GM12878 (cell line): Measurements from ENCODE around the gene KCNQ1. TPM values are rescaled to one million over a fixed set of nuclear protein-coding genes. Genes with fewer than 3 reads are reported as not detected.

Experiments used
- ATAC-seq: fragments of 200-7000 bp; cut with Tn5 transposase; 3 replicates; pipeline ENCODE4 v1.9.1; 2020; ENCODE audit warnings: mild to moderate bottlenecking, moderate library complexity
- BruUV-seq: library from RNA; stranded (reverse); fragments of 400-500 nt; replicated peaks from 2 replicates; lab custom pipeline; 2021; lab: Mats Ljungman, UMichigan
- CTCF ChIA-PET: fragments of 300-600 bp; sonication (Branson Sonifier 250); formaldehyde crosslinking; extraction: SDS; loops from one replicate; lab custom pipeline; 2021; ENCODE audit warnings: inconsistent platforms; lab: Yijun Ruan, JAX
- POLR2A ChIA-PET: fragments of 350-600 bp; formaldehyde crosslinking; extraction: SDS; loops from one replicate; lab custom pipeline; 2021; ENCODE audit warnings: inconsistent platforms; lab: Charles Lee
- RAD21 ChIA-PET: fragments of 300-600 bp; sonication (Branson Sonifier 250); formaldehyde crosslinking; loops from one replicate; lab custom pipeline; 2023; ENCODE audit warnings: antibody characterized with exemption; ENCODE audit not compliant: unreplicated experiment; lab: Charles Lee
- SMC1A ChIA-PET: fragments of 300-600 bp; sonication (Branson Sonifier 250); formaldehyde crosslinking; loops from one replicate; lab custom pipeline; 2023; ENCODE audit not compliant: unreplicated experiment, uncharacterized antibody; lab: Charles Lee
- DNase-seq: peaks from one replicate; pipeline ENCODE4 v3.0.0-alpha.2; 2011; ENCODE audit warnings: low read depth, low spot score
- FAIRE-seq: peaks from 3 replicates; lab custom pipeline; 2011; peaks lifted over from hg19 to GRCh38; lab: Jason Lieb, UNC
- H2AFZ ChIP-seq: 2 replicates; pipeline ENCODE4 v1.6.0; 2011; ENCODE audit warnings: low read depth, low read length, control low read depth; ENCODE audit not compliant: control insufficient read depth
- H3K27ac ChIP-seq: 2 replicates; pipeline ENCODE4 v1.5.1; 2011; ENCODE audit warnings: control low read depth; ENCODE audit not compliant: control insufficient read depth, insufficient read depth
- H3K27me3 ChIP-seq, 2 experiments: replicated peaks in 1 of 2; 2 replicates each; pipeline versions ENCODE4 v1.6.0 to v1.6.1; 2011; ENCODE audit warnings: low read length in 1 of 2; ENCODE audit not compliant: control insufficient read depth in 2 of 2, insufficient read depth in 2 of 2
- H3K36me3 ChIP-seq, 2 experiments: 2 replicates each; pipeline ENCODE4 v1.5.1; 2011; ENCODE audit warnings: low read length in 1 of 2; ENCODE audit not compliant: control insufficient read depth in 2 of 2, insufficient read depth in 2 of 2
- H3K4me1 ChIP-seq: 2 replicates; pipeline ENCODE4 v1.6.1; 2011; ENCODE audit warnings: mild to moderate bottlenecking, low read length, moderate library complexity, mixed read lengths; ENCODE audit not compliant: control insufficient read depth, insufficient read depth
- H3K4me2 ChIP-seq: 2 replicates; pipeline ENCODE4 v1.6.0; 2011; ENCODE audit warnings: control low read depth; ENCODE audit not compliant: control insufficient read depth, insufficient read depth
- H3K4me3 ChIP-seq: fragments of 200-600 bp; sonication (generic); 2 replicates; pipeline ENCODE4 v1.5.1; 2016
- H3K79me2 ChIP-seq: 2 replicates; pipeline ENCODE4 v1.6.0; 2011; ENCODE audit warnings: low read length; ENCODE audit not compliant: control insufficient read depth, insufficient read depth
- H3K9ac ChIP-seq: 2 replicates; pipeline ENCODE4 v1.8.0; 2011; ENCODE audit warnings: low read length, control low read depth, mixed read lengths; ENCODE audit not compliant: control insufficient read depth, insufficient read depth
- H3K9me3 ChIP-seq: replicated peaks from 3 replicates; pipeline ENCODE4 v1.5.1; 2011; ENCODE audit warnings: mild to moderate bottlenecking, low read length; ENCODE audit not compliant: control insufficient read depth, insufficient read depth
- H4K20me1 ChIP-seq: 2 replicates; pipeline ENCODE4 v1.6.0; 2011; ENCODE audit not compliant: control insufficient read depth, insufficient read depth
- CHD2 ChIP-seq: IDR thresholded peaks from 2 replicates; pipeline ENCODE4 v1.6.1; 2011; ENCODE audit warnings: low read depth, low read length, improper control_type of control experiment, borderline replicate concordance
- CHD4 ChIP-seq: fragments of 200-600 bp; sonication (generic); IDR thresholded peaks from 2 replicates; pipeline ENCODE4 v1.6.1; 2016; ENCODE audit warnings: mild to moderate bottlenecking
- CREB1 ChIP-seq: IDR thresholded peaks from 2 replicates; pipeline ENCODE4 v1.6.1; 2012; ENCODE audit warnings: low read depth, mild to moderate bottlenecking, inconsistent platforms
- CREM ChIP-seq: IDR thresholded peaks from 2 replicates; pipeline ENCODE4 v1.6.1; 2014; ENCODE audit warnings: antibody characterized with exemption, low read depth
- EED ChIP-seq: sonication (generic); IDR thresholded peaks from 2 replicates; pipeline ENCODE4 v1.6.1; 2016; ENCODE audit warnings: antibody characterized with exemption, low read depth
- GABPA ChIP-seq: IDR thresholded peaks from 2 replicates; pipeline ENCODE4 v1.6.1; 2014; ENCODE audit warnings: antibody characterized with exemption, low read depth, mild to moderate bottlenecking, inconsistent platforms
- KAT2A ChIP-seq: conservative IDR thresholded peaks from 2 replicates; pipeline ENCODE4 v1.6.1; 2011; ENCODE audit warnings: low read depth, low read length; ENCODE audit not compliant: control insufficient read depth
- PAX5 ChIP-seq: IDR thresholded peaks from 2 replicates; pipeline ENCODE4 v1.6.1; 2011; ENCODE audit warnings: low read depth, low read length, borderline replicate concordance
- PAX8 ChIP-seq: fragments of 450-650 bp; IDR thresholded peaks from 2 replicates; pipeline ENCODE4 v1.6.1; 2017; ENCODE audit warnings: mild to moderate bottlenecking, moderate library complexity
- RFX5 ChIP-seq: IDR thresholded peaks from 2 replicates; pipeline ENCODE4 v1.6.1; 2011; ENCODE audit warnings: low read depth, low read length, improper control_type of control experiment
- SMAD5 ChIP-seq: IDR thresholded peaks from 2 replicates; pipeline ENCODE4 v1.6.1; 2016; ENCODE audit warnings: antibody characterized with exemption, low read depth
- TCF7 ChIP-seq: IDR thresholded peaks from 2 replicates; pipeline ENCODE4 v1.6.1; 2014; ENCODE audit warnings: antibody characterized with exemption, borderline replicate concordance
- WRNIP1 ChIP-seq: IDR thresholded peaks from 2 replicates; pipeline ENCODE4 v1.6.1; 2011; ENCODE audit warnings: low read depth, low read length, improper control_type of control experiment, borderline replicate concordance
- ZNF217 ChIP-seq: fragments of 450-650 bp; IDR thresholded peaks from 2 replicates; pipeline ENCODE4 v1.6.1; 2017; ENCODE audit warnings: antibody characterized with exemption, mild to moderate bottlenecking
- WGBS: methylation state at CpG from one replicate; pipeline ENCODE4 v1.1.6; 2016; ENCODE audit warnings: low lambda C conversion rate; ENCODE audit not compliant: insufficient replicate concordance, insufficient coverage; ENCODE audit errors: missing lambda C conversion rate; 5-methylcytosine and 5-hydroxymethylcytosine counted together
- in situ Hi-C: fragments of 300-500 bp; cut with MboI; formaldehyde crosslinking; loops from 9 replicates; pipeline ENCODE4 v1.14.3; 2018; ENCODE audit warnings: mixed read lengths
- intact Hi-C: fragments of 100-400 bp; cut with micrococcal nuclease; formaldehyde crosslinking; loops from one replicate; pipeline ENCODE4 v1.14.2; 2022; ENCODE audit not compliant: unreplicated experiment
- polyA plus RNA-seq, 11 experiments: library from polyadenylated mRNA; depleted of rRNA in 4 of 11; unstranded in 6 of 11; stranded (reverse) in 5 of 11; fragments of >200 nt; fragmentation: Nextera tagmentation in 4 of 11; fragmentation: Illumina TruSeq in 1 of 11; extraction: Ambion mirVana in 4 of 11; extraction: Trizol in 1 of 11; gene quantifications; 1 replicate in 1 of 11; 2 replicates in 10 of 11; pipeline versions ENCODE4 v1.2.1 to v1.2.3, GENCODE V29; 2011 to 2016; ENCODE audit warnings: inconsistent platforms in 2 of 11, missing spikeins in 2 of 11, low read depth in 1 of 11
- total RNA-seq, 4 experiments: library from RNA; depleted of rRNA in 3 of 4; stranded (reverse); fragments of >200 nt in 3 of 4; fragmentation: Illumina TruSeq in 1 of 4; extraction: Trizol in 1 of 4; gene quantifications; 2 replicates each; pipeline versions ENCODE4 v1.2.1 to v1.2.3, GENCODE V29; 2013 to 2021
- TF ChIP-seq, protein P1 (sequence below): IDR thresholded peaks from 2 replicates; pipeline ENCODE4 v1.6.1; 2012; ENCODE audit warnings: low read depth, low read length, improper control_type of control experiment
- TF ChIP-seq, protein P2 (sequence below): fragments of 450-650 bp; IDR thresholded peaks from 2 replicates; pipeline ENCODE4 v1.6.1; 2016; ENCODE audit warnings: mild to moderate bottlenecking, moderate library complexity, borderline replicate concordance
- TF ChIP-seq, protein P3 (sequence below): fragments of 450-650 bp; IDR thresholded peaks from 2 replicates; pipeline ENCODE4 v1.6.1; 2016; ENCODE audit warnings: mild to moderate bottlenecking
- TF ChIP-seq, protein P4 (sequence below), 3 experiments: IDR thresholded peaks in 2 of 3; conservative IDR thresholded peaks in 1 of 3; 2 replicates each; pipeline ENCODE4 v1.5.1; 2011; ENCODE audit warnings: low read depth in 3 of 3, low read length in 3 of 3, mild to moderate bottlenecking in 3 of 3, control low read depth in 2 of 3, moderate library complexity in 2 of 3, inconsistent platforms in 1 of 3, mixed read lengths in 1 of 3; ENCODE audit not compliant: control insufficient read depth in 2 of 3, insufficient read depth in 1 of 3; ENCODE audit errors: extremely low read depth in 1 of 3

KCNQ1 gene
- total and polyA plus RNA-seq, 10 of the 15 experiments (the other 5 are each of a cell fraction or from before 2014, with no cell fraction given): 0.03 to 0.15 (median 0.12) TPM; not detected in 7

DNA sequence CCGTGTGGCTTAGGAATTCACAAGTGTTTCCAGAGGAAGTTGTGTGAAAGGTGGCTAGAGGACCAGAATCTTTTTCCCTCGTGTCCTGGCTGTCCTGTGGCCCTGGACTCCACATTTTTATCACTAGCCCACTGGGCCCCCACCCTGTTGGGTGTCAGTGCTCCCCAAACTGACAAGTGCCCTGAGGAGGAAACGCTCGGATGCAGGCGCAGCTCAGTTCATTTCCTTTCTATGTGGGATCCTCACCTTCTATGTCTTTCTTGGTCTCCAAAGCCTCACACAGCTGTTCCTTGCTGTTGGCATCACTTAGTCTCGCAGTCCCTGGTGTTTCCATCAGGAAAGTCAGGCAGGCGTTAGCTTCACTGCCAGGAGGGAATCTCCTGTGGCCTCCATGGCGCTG, 323.0 kb downstream of the KCNQ1 start:
- WGBS: 30% methylated on average over 8 of the region's 8 CpGs
- ChIA-PET SMC1A (interaction anchor here (0.6 kb wide), 1 partner anchor 550 kb away, joined by 4 read pairs; no protein-coding TSS in a partner anchor), RAD21 (no interaction called here), POLR2A (no interaction called here), CTCF (no interaction called here)
- ATAC-seq (no peak), DNase-seq (no peak), FAIRE-seq (no peak)
- Histone ChIP-seq H4K20me1 (no peaks in the 10 kb centered on the region), H3K4me1 (no peaks in the 10 kb centered on the region), H3K4me3 (no peak overlapping the region), H3K9ac (no peak overlapping the region), H3K79me2 (no peaks in the 10 kb centered on the region), H3K27me3 (no peaks in the 10 kb centered on the region), H3K36me3 (no peaks in the 10 kb centered on the region), H3K9me3 (no peaks in the 10 kb centered on the region; the same call in 2 of the 3 replicates), H2AFZ (no peak overlapping the region), H3K27ac (no peak overlapping the region), H3K4me2 (no peak overlapping the region)
- no TSS peak for BruUV-seq
- in situ Hi-C loops (no loop called here), intact Hi-C loops (no loop called here)
- TF ChIP-seq, protein P1, sequence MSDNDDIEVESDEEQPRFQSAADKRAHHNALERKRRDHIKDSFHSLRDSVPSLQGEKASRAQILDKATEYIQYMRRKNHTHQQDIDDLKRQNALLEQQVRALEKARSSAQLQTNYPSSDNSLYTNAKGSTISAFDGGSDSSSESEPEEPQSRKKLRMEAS: no peak
- TF ChIP-seq, protein P2, sequence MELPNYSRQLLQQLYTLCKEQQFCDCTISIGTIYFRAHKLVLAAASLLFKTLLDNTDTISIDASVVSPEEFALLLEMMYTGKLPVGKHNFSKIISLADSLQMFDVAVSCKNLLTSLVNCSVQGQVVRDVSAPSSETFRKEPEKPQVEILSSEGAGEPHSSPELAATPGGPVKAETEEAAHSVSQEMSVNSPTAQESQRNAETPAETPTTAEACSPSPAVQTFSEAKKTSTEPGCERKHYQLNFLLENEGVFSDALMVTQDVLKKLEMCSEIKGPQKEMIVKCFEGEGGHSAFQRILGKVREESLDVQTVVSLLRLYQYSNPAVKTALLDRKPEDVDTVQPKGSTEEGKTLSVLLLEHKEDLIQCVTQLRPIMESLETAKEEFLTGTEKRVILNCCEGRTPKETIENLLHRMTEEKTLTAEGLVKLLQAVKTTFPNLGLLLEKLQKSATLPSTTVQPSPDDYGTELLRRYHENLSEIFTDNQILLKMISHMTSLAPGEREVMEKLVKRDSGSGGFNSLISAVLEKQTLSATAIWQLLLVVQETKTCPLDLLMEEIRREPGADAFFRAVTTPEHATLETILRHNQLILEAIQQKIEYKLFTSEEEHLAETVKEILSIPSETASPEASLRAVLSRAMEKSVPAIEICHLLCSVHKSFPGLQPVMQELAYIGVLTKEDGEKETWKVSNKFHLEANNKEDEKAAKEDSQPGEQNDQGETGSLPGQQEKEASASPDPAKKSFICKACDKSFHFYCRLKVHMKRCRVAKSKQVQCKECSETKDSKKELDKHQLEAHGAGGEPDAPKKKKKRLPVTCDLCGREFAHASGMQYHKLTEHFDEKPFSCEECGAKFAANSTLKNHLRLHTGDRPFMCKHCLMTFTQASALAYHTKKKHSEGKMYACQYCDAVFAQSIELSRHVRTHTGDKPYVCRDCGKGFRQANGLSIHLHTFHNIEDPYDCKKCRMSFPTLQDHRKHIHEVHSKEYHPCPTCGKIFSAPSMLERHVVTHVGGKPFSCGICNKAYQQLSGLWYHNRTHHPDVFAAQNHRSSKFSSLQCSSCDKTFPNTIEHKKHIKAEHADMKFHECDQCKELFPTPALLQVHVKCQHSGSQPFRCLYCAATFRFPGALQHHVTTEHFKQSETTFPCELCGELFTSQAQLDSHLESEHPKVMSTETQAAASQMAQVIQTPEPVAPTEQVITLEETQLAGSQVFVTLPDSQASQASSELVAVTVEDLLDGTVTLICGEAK: no peak
- no peak for TF ChIP-seq WRNIP1
- no peak for TF ChIP-seq SMAD5
- no peak for TF ChIP-seq CHD4
- no peak for TF ChIP-seq GABPA
- no peak for TF ChIP-seq CHD2
- TF ChIP-seq PAX5: no peak
- TF ChIP-seq, protein P3, sequence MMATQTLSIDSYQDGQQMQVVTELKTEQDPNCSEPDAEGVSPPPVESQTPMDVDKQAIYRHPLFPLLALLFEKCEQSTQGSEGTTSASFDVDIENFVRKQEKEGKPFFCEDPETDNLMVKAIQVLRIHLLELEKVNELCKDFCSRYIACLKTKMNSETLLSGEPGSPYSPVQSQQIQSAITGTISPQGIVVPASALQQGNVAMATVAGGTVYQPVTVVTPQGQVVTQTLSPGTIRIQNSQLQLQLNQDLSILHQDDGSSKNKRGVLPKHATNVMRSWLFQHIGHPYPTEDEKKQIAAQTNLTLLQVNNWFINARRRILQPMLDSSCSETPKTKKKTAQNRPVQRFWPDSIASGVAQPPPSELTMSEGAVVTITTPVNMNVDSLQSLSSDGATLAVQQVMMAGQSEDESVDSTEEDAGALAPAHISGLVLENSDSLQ: no peak
- no peak for TF ChIP-seq RFX5
- no peak for TF ChIP-seq CREM
- TF ChIP-seq PAX8: no peak
- no peak for TF ChIP-seq TCF7
- TF ChIP-seq KAT2A: no peak
- no peak for TF ChIP-seq CREB1
- no peak for TF ChIP-seq ZNF217
- TF ChIP-seq, protein P4, sequence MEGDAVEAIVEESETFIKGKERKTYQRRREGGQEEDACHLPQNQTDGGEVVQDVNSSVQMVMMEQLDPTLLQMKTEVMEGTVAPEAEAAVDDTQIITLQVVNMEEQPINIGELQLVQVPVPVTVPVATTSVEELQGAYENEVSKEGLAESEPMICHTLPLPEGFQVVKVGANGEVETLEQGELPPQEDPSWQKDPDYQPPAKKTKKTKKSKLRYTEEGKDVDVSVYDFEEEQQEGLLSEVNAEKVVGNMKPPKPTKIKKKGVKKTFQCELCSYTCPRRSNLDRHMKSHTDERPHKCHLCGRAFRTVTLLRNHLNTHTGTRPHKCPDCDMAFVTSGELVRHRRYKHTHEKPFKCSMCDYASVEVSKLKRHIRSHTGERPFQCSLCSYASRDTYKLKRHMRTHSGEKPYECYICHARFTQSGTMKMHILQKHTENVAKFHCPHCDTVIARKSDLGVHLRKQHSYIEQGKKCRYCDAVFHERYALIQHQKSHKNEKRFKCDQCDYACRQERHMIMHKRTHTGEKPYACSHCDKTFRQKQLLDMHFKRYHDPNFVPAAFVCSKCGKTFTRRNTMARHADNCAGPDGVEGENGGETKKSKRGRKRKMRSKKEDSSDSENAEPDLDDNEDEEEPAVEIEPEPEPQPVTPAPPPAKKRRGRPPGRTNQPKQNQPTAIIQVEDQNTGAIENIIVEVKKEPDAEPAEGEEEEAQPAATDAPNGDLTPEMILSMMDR (IDR thresholded peaks at IDR 0.05 in 2 of 3, conservative IDR thresholded peaks at IDR 0.05 in 1 of 3; ENCODE audit: control insufficient read depth in 2 of 3, extremely low read depth in 1 of 3, insufficient read depth in 1 of 3, low read depth in 3 of 3, low read length in 3 of 3): no peak
- TF ChIP-seq EED: no peak
